WTC11 (cell line): ENCODE measurements around the gene ADAMTSL5. TPM values are rescaled to one million over a fixed set of nuclear protein-coding genes. Genes with fewer than 3 reads are reported as not detected.

Experiments used
- ATAC-seq: fragments of 200-7000 bp; cut with Tn5 transposase; 2 replicates; pipeline ENCODE4 v1.10.0; 2021; ENCODE audit warnings: mild to moderate bottlenecking, moderate library complexity
- CTCF ChIA-PET: fragments of 300-600 bp; sonication (Branson Sonifier 250); formaldehyde crosslinking; loops from one replicate; lab custom pipeline; 2021; ENCODE audit warnings: antibody characterized with exemption; lab: Charles Lee
- POLR2A ChIA-PET: fragments of 350-600 bp; sonication (Branson Sonifier 250); formaldehyde crosslinking; loops from one replicate; lab custom pipeline; 2021; ENCODE audit warnings: antibody characterized with exemption; lab: Charles Lee
- DNase-seq: peaks from one replicate; pipeline ENCODE4 v3.0.0; 2021; ENCODE audit warnings: low spot score
- H3K27ac Mint-ChIP-seq: 2 replicates; pipeline ENCODE4 v1.8.0; 2021; ENCODE audit warnings: mixed read lengths
- H3K27me3 Mint-ChIP-seq: 2 replicates; pipeline ENCODE4 v1.8.0; 2021; ENCODE audit warnings: low read depth, mild to moderate bottlenecking, moderate library complexity, mixed read lengths
- H3K36me3 Mint-ChIP-seq: 2 replicates; pipeline ENCODE4 v1.8.0; 2021; ENCODE audit warnings: mixed read lengths
- H3K4me1 Mint-ChIP-seq: 2 replicates; pipeline ENCODE4 v1.8.0; 2022; ENCODE audit warnings: mixed read lengths
- H3K4me3 Mint-ChIP-seq: 2 replicates; pipeline ENCODE4 v1.8.0; 2021; ENCODE audit warnings: mild to moderate bottlenecking, moderate library complexity, mixed read lengths
- H3K9me3 Mint-ChIP-seq: 2 replicates; pipeline ENCODE4 v1.8.0; 2021; ENCODE audit warnings: mixed read lengths
- CBFB ChIP-seq: sonication (generic); formaldehyde crosslinking; IDR thresholded peaks from 2 replicates; pipeline ENCODE4 v1.8.1; 2022; ENCODE audit warnings: mild to moderate bottlenecking, low read depth, missing genetic modification reagents
- HMGA2 ChIP-seq: fragments of 250-450 bp; sonication (Bioruptor Pico); IDR thresholded peaks from 2 replicates; pipeline ENCODE4 v1.4.0; 2021; ENCODE audit warnings: mild to moderate bottlenecking, moderate library complexity
- NR2C2 ChIP-seq: sonication (generic); formaldehyde crosslinking; IDR thresholded peaks from 2 replicates; pipeline ENCODE4 v1.8.0; 2022; ENCODE audit warnings: mild to moderate bottlenecking, missing genetic modification reagents
- SP1 ChIP-seq: sonication (generic); formaldehyde crosslinking; conservative IDR thresholded peaks from 2 replicates; pipeline ENCODE4 v1.8.1; 2022; ENCODE audit warnings: missing genetic modification reagents
- ZNF263 ChIP-seq: sonication (generic); formaldehyde crosslinking; IDR thresholded peaks from 2 replicates; pipeline ENCODE4 v1.8.1; 2022; ENCODE audit warnings: low read depth, mild to moderate bottlenecking, moderate library complexity, missing genetic modification reagents
- total RNA-seq: library from RNA; stranded (reverse); gene quantifications from 3 replicates; pipeline ENCODE4 v1.2.3, GENCODE V29; 2021
- TF ChIP-seq, protein P1 (sequence below): sonication (generic); formaldehyde crosslinking; conservative IDR thresholded peaks from 2 replicates; pipeline ENCODE4 v1.8.1; 2023; ENCODE audit warnings: mild to moderate bottlenecking, low read depth, missing genetic modification reagents, moderate library complexity
- TF ChIP-seq, protein P2 (sequence below): sonication (generic); formaldehyde crosslinking; IDR thresholded peaks from 2 replicates; pipeline ENCODE4 v1.8.0; 2023; ENCODE audit warnings: missing genetic modification reagents, mild to moderate bottlenecking, borderline replicate concordance
- TF ChIP-seq, protein P3 (sequence below): sonication (generic); formaldehyde crosslinking; IDR thresholded peaks from 2 replicates; pipeline ENCODE4 v1.8.1; 2023; ENCODE audit warnings: mild to moderate bottlenecking, moderate library complexity, missing genetic modification reagents
- TF ChIP-seq, protein P4 (sequence below): fragments of 250-450 bp; sonication (Bioruptor Pico); IDR thresholded peaks from 2 replicates; pipeline ENCODE4 v1.9.0; 2021; ENCODE audit warnings: mild to moderate bottlenecking
- TF ChIP-seq, protein P5 (sequence below): sonication (generic); formaldehyde crosslinking; IDR thresholded peaks from 2 replicates; pipeline ENCODE4 v1.8.1; 2023; ENCODE audit warnings: mild to moderate bottlenecking, missing genetic modification reagents

The ADAMTSL5 gene
- total RNA-seq, 1 experiment from 2014 or later = 1.5 TPM

DNA sequence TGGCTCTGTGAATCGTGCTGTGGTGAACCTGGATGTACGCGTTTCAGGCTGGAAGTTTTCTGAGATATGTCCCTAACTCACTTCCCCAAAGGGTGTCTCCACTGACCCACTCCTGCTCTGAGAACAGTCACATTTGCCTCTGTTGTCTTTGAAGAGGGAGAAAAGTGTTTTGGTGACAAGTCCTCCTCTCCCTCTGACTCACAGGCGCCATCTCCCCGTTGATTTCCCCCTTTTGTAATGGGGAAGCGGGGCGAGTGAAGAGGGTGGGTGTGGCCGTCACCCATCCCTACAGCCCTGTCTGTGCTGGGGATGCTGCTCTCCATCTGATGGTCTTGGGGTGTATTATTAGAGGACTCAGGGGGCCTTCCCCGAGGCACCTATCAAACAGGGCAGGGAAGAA, 53.3 kb downstream of the ADAMTSL5 start:
- DNase-seq (no peak), ATAC-seq (no peak)
- no peaks in the 10 kb centered on the region for H3K36me3 Mint-ChIP-seq
- TF ChIP-seq, protein P1, sequence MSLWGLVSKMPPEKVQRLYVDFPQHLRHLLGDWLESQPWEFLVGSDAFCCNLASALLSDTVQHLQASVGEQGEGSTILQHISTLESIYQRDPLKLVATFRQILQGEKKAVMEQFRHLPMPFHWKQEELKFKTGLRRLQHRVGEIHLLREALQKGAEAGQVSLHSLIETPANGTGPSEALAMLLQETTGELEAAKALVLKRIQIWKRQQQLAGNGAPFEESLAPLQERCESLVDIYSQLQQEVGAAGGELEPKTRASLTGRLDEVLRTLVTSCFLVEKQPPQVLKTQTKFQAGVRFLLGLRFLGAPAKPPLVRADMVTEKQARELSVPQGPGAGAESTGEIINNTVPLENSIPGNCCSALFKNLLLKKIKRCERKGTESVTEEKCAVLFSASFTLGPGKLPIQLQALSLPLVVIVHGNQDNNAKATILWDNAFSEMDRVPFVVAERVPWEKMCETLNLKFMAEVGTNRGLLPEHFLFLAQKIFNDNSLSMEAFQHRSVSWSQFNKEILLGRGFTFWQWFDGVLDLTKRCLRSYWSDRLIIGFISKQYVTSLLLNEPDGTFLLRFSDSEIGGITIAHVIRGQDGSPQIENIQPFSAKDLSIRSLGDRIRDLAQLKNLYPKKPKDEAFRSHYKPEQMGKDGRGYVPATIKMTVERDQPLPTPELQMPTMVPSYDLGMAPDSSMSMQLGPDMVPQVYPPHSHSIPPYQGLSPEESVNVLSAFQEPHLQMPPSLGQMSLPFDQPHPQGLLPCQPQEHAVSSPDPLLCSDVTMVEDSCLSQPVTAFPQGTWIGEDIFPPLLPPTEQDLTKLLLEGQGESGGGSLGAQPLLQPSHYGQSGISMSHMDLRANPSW (CRISPR knock-in tag) = no peak
- TF ChIP-seq, protein P2, sequence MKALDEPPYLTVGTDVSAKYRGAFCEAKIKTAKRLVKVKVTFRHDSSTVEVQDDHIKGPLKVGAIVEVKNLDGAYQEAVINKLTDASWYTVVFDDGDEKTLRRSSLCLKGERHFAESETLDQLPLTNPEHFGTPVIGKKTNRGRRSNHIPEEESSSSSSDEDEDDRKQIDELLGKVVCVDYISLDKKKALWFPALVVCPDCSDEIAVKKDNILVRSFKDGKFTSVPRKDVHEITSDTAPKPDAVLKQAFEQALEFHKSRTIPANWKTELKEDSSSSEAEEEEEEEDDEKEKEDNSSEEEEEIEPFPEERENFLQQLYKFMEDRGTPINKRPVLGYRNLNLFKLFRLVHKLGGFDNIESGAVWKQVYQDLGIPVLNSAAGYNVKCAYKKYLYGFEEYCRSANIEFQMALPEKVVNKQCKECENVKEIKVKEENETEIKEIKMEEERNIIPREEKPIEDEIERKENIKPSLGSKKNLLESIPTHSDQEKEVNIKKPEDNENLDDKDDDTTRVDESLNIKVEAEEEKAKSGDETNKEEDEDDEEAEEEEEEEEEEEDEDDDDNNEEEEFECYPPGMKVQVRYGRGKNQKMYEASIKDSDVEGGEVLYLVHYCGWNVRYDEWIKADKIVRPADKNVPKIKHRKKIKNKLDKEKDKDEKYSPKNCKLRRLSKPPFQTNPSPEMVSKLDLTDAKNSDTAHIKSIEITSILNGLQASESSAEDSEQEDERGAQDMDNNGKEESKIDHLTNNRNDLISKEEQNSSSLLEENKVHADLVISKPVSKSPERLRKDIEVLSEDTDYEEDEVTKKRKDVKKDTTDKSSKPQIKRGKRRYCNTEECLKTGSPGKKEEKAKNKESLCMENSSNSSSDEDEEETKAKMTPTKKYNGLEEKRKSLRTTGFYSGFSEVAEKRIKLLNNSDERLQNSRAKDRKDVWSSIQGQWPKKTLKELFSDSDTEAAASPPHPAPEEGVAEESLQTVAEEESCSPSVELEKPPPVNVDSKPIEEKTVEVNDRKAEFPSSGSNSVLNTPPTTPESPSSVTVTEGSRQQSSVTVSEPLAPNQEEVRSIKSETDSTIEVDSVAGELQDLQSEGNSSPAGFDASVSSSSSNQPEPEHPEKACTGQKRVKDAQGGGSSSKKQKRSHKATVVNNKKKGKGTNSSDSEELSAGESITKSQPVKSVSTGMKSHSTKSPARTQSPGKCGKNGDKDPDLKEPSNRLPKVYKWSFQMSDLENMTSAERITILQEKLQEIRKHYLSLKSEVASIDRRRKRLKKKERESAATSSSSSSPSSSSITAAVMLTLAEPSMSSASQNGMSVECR (CRISPR knock-in tag) = no peak
- TF ChIP-seq, protein P3, sequence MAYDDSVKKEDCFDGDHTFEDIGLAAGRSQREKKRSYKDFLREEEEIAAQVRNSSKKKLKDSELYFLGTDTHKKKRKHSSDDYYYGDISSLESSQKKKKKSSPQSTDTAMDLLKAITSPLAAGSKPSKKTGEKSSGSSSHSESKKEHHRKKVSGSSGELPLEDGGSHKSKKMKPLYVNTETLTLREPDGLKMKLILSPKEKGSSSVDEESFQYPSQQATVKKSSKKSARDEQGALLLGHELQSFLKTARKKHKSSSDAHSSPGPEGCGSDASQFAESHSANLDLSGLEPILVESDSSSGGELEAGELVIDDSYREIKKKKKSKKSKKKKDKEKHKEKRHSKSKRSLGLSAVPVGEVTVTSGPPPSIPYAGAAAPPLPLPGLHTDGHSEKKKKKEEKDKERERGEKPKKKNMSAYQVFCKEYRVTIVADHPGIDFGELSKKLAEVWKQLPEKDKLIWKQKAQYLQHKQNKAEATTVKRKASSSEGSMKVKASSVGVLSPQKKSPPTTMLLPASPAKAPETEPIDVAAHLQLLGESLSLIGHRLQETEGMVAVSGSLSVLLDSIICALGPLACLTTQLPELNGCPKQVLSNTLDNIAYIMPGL = no peak
- TF ChIP-seq, protein P4, sequence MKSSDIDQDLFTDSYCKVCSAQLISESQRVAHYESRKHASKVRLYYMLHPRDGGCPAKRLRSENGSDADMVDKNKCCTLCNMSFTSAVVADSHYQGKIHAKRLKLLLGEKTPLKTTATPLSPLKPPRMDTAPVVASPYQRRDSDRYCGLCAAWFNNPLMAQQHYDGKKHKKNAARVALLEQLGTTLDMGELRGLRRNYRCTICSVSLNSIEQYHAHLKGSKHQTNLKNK (CRISPR knock-in tag) = no peak
- TF ChIP-seq SP1 = no peak
- no peak for TF ChIP-seq HMGA2
- no peak for TF ChIP-seq NR2C2 (CRISPR knock-in tag)
- TF ChIP-seq CBFB (CRISPR knock-in tag) = no peak
- TF ChIP-seq ZNF263 = no peak
- no peak overlapping the region for H3K4me3 Mint-ChIP-seq
- no peaks in the 10 kb centered on the region for H3K9me3 Mint-ChIP-seq
- H3K27ac Mint-ChIP-seq = no peak overlapping the region
- H3K27me3 Mint-ChIP-seq = peaks cover 38% of the 10 kb centered on the region
- CTCF ChIA-PET = interaction anchor here (0.8 to 2.8 kb wide), 2 partner anchors 15 to 64 kb away, joined by 3 to 14 read pairs; partner anchors contain the start of gene PLK5
- peaks cover 3% of the 10 kb centered on the region; the same call in 1 of the 2 replicates for H3K4me1 Mint-ChIP-seq
- POLR2A ChIA-PET = no interaction called here

DNA sequence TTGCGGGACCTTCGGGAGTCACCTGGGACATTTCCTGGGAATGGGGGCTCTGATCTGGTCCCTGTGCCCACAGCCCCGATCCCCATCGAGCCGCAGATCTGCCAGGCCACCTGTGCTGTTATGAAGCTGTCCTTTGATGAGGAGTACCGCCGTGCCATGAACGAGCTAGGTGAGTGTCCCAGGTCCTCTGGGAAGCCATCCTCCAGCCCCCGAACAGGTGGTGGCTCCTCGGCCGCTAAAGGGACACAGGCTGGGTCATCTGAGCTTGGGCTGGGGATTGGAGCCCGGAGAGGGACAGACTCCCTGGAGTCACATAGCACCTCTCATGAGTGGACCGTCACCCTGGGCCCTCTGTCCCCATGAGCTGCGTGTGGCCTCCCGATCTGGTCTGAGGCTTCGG, 54.9 kb downstream of the ADAMTSL5 start:
- CTCF ChIA-PET = interaction anchor here (0.6 to 5.2 kb wide), 5 partner anchors 9 to 70 kb away, joined by 3 to 76 read pairs (median 6); partner anchors contain the start of gene REEP6
- no peak for TF ChIP-seq ZNF263
- TF ChIP-seq, protein P5, sequence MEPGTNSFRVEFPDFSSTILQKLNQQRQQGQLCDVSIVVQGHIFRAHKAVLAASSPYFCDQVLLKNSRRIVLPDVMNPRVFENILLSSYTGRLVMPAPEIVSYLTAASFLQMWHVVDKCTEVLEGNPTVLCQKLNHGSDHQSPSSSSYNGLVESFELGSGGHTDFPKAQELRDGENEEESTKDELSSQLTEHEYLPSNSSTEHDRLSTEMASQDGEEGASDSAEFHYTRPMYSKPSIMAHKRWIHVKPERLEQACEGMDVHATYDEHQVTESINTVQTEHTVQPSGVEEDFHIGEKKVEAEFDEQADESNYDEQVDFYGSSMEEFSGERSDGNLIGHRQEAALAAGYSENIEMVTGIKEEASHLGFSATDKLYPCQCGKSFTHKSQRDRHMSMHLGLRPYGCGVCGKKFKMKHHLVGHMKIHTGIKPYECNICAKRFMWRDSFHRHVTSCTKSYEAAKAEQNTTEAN (CRISPR knock-in tag) = no peak
- TF ChIP-seq, all 79 proteins: peak for 0
- Mint-ChIP-seq H3K4me1 (peaks cover 6% of the 10 kb centered on the region; the same call in 1 of the 2 replicates), H3K9me3 (no peaks in the 10 kb centered on the region), H3K27ac (no peak overlapping the region), H3K4me3 (no peak overlapping the region), H3K27me3 (peaks cover 35% of the 10 kb centered on the region), H3K36me3 (no peaks in the 10 kb centered on the region)
- DNase-seq (no peak), ATAC-seq (no peak)
- POLR2A ChIA-PET = no interaction called here
